WTC11 (cell line): ENCODE results near the gene FGF14.

ENCODE experiments used
- ATF1 ChIP-seq: sonication (generic); formaldehyde crosslinking; IDR thresholded peaks from 2 replicates; pipeline ENCODE4 v1.8.1; 2023; ENCODE audit warnings: mild to moderate bottlenecking, moderate library complexity, missing genetic modification reagents
- ATF3 ChIP-seq: sonication (generic); formaldehyde crosslinking; conservative IDR thresholded peaks from 2 replicates; pipeline ENCODE4 v1.8.1; 2022; ENCODE audit warnings: mild to moderate bottlenecking, missing genetic modification reagents
- CREM ChIP-seq: sonication (generic); formaldehyde crosslinking; IDR thresholded peaks from 2 replicates; pipeline ENCODE4 v1.8.1; 2022; ENCODE audit warnings: mild to moderate bottlenecking, missing genetic modification reagents, moderate library complexity
- CTCF ChIP-seq: fragments of 200-600 bp; IDR thresholded peaks from 2 replicates; pipeline ENCODE4 v1.8.0; 2022; ENCODE audit warnings: antibody characterized with exemption
- JUN ChIP-seq: sonication (generic); formaldehyde crosslinking; IDR thresholded peaks from 2 replicates; pipeline ENCODE4 v1.8.0; 2023; ENCODE audit warnings: mild to moderate bottlenecking, missing genetic modification reagents
- SMAD3 ChIP-seq: sonication (generic); formaldehyde crosslinking; IDR thresholded peaks from 2 replicates; pipeline ENCODE4 v1.8.0; 2022; ENCODE audit warnings: missing genetic modification reagents, mild to moderate bottlenecking, borderline replicate concordance

GRCh38 chr13:102073251-102073650, 328.6 kb downstream of the FGF14 start:
- TF ChIP-seq ATF1 (CRISPR knock-in tag) (no peak), JUN (CRISPR knock-in tag) (no peak), CTCF (no peak), SMAD3 (CRISPR knock-in tag) (no peak), ATF3 (CRISPR knock-in tag) (no peak), CREM (CRISPR knock-in tag) (no peak)
